HEK293T (cell line): ENCODE results near the gene ABHD12B.
A peak's percentile ranks its signal among the peaks of the same experiment; 100 is the strongest.

Source experiments
- CTCF ChIA-PET: fragments of 350-600 bp; formaldehyde crosslinking; extraction: SDS; loops from one replicate; lab custom pipeline; 2021; ENCODE audit warnings: antibody characterized with exemption, inconsistent platforms; lab: Yijun Ruan, JAX
- POLR2A ChIA-PET: fragments of 350-600 bp; formaldehyde crosslinking; extraction: SDS; loops from one replicate; lab custom pipeline; 2020; ENCODE audit warnings: antibody characterized with exemption, inconsistent platforms; lab: Yijun Ruan, JAX
- DNase-seq: peaks from one replicate; pipeline ENCODE4 v3.0.0; 2012; ENCODE audit warnings: mixed read lengths; ENCODE audit errors: extremely low spot score
- ARNT ChIP-seq: fragments of 450-650 bp; IDR thresholded peaks from 2 replicates; pipeline ENCODE4 v1.6.1; 2017; ENCODE audit warnings: mild to moderate bottlenecking
- BHLHE40 ChIP-seq: fragments of 450-650 bp; IDR thresholded peaks from 2 replicates; pipeline ENCODE4 v1.6.1; 2016; ENCODE audit warnings: mild to moderate bottlenecking, moderate library complexity, borderline replicate concordance
- CTBP1 ChIP-seq: fragments of 450-650 bp; IDR thresholded peaks from 2 replicates; pipeline ENCODE4 v1.6.1; 2016; ENCODE audit warnings: borderline replicate concordance
- ELF4 ChIP-seq: fragments of 450-650 bp; IDR thresholded peaks from 2 replicates; pipeline ENCODE4 v1.6.1; 2017; ENCODE audit warnings: antibody characterized with exemption
- FOXA1 ChIP-seq: fragments of 450-650 bp; IDR thresholded peaks from 2 replicates; pipeline ENCODE4 v1.6.1; 2016; ENCODE audit warnings: mild to moderate bottlenecking
- FOXK2 ChIP-seq: fragments of 450-650 bp; IDR thresholded peaks from 2 replicates; pipeline ENCODE4 v1.6.1; 2016; ENCODE audit warnings: mild to moderate bottlenecking
- FOXM1 ChIP-seq: fragments of 450-650 bp; IDR thresholded peaks from 2 replicates; pipeline ENCODE4 v1.6.1; 2017; ENCODE audit warnings: mild to moderate bottlenecking, borderline replicate concordance
- HDGF ChIP-seq: fragments of 450-650 bp; IDR thresholded peaks from 2 replicates; pipeline ENCODE4 v1.6.1; 2017; ENCODE audit warnings: antibody characterized with exemption, borderline replicate concordance
- L3MBTL2 ChIP-seq: fragments of 450-650 bp; conservative IDR thresholded peaks from 2 replicates; pipeline ENCODE4 v1.6.1; 2016; ENCODE audit warnings: mild to moderate bottlenecking
- LEF1 ChIP-seq: fragments of 450-650 bp; IDR thresholded peaks from 2 replicates; pipeline ENCODE4 v1.6.1; 2017; ENCODE audit warnings: mild to moderate bottlenecking, borderline replicate concordance
- NFRKB ChIP-seq: fragments of 450-650 bp; IDR thresholded peaks from 2 replicates; pipeline ENCODE4 v1.6.1; 2016; ENCODE audit warnings: mild to moderate bottlenecking, moderate library complexity
- PKNOX1 ChIP-seq: fragments of 450-650 bp; IDR thresholded peaks from 2 replicates; pipeline ENCODE4 v1.6.1; 2016
- SP1 ChIP-seq: fragments of 450-650 bp; IDR thresholded peaks from 2 replicates; pipeline ENCODE4 v1.6.1; 2017
- SUZ12 ChIP-seq: fragments of 450-650 bp; IDR thresholded peaks from 2 replicates; pipeline ENCODE4 v1.6.1; 2016; ENCODE audit warnings: mild to moderate bottlenecking
- TARDBP ChIP-seq: fragments of 450-650 bp; IDR thresholded peaks from 2 replicates; pipeline ENCODE4 v1.6.1; 2016
- ZNF384 ChIP-seq: fragments of 450-650 bp; IDR thresholded peaks from 2 replicates; pipeline ENCODE4 v1.6.1; 2016

ABHD12B gene

GRCh38 chr14:50853891-50854290 lies 18.0 kb upstream of the ABHD12B start:
- DNase-seq, result no peak
- POLR2A ChIA-PET, result interaction anchor here (1.5 kb wide), 1 partner anchor 22 kb away, joined by 5 read pairs; the partner anchor contains the start of gene NIN
- no peak for TF ChIP-seq LEF1
- TF ChIP-seq ARNT, result no peak
- no peak for TF ChIP-seq BHLHE40
- CTCF ChIA-PET, result no interaction called here

- ChIA-PET POLR2A (interaction anchor here (1.5 kb wide), 1 partner anchor 23 kb away, joined by 5 read pairs; the partner anchor contains the start of gene NIN), CTCF (no interaction called here)
- no peak for TF ChIP-seq ELF4
- TF ChIP-seq SUZ12, result no peak
- no peak for TF ChIP-seq NFRKB
- no peak for TF ChIP-seq L3MBTL2
- no peak for TF ChIP-seq FOXA1
- TF ChIP-seq LEF1, result no peak
- no peak for TF ChIP-seq CTBP1
- no peak for DNase-seq
These were observed 17.3 kb upstream of the ABHD12B start for GRCh38 chr14:50854521-50854920.

- POLR2A ChIA-PET, result interaction anchor here (2.0 kb wide), 1 partner anchor 25 kb away, joined by 8 read pairs; the partner anchor contains the start of gene NIN
- TF ChIP-seq ELF4, result no peak
- TF ChIP-seq ZNF384, result no peak
- no peak for TF ChIP-seq CTBP1
- TF ChIP-seq FOXK2, result no peak
- TF ChIP-seq LEF1, result no peak
- TF ChIP-seq SP1, result no peak
- no peak for TF ChIP-seq BHLHE40
- no peak for TF ChIP-seq TARDBP
- no peak for DNase-seq
- CTCF ChIA-PET, result no interaction called here
These were observed 16.3 kb upstream of the ABHD12B start for GRCh38 chr14:50855558-50855957.

GRCh38 chr14:50856660-50857059 lies 15.2 kb upstream of the ABHD12B start:
- ChIA-PET POLR2A (interaction anchor here (0.6 to 2.0 kb wide), 3 partner anchors 26 to 384 kb away, joined by 3 to 8 read pairs (median 3); partner anchors contain the start of gene NIN), CTCF (interaction anchor here (1.1 kb wide), 1 partner anchor 80 kb away, joined by 3 read pairs; no protein-coding TSS in a partner anchor)
- TF ChIP-seq ELF4 (no peak), ARNT (no peak), LEF1 (no peak), L3MBTL2 (no peak), FOXM1 (no peak), SUZ12 (no peak), FOXA1 (no peak), SP1 (no peak)
- no peak for DNase-seq

GRCh38 chr14:50859296-50859624 lies 12.6 kb upstream of the ABHD12B start:
- no peak for DNase-seq
- POLR2A ChIA-PET, result no interaction called here
- CTCF ChIA-PET, result interaction anchor here (0.7 to 2.5 kb wide), 3 partner anchors 12 to 85 kb away, joined by 3 to 32 read pairs (median 9); no protein-coding TSS in a partner anchor
- TF ChIP-seq FOXM1 (no peak), SUZ12 (no peak), TARDBP (no peak), SP1 (no peak), ZNF384 (no peak), FOXK2 (no peak), PKNOX1 (no peak), L3MBTL2 (no peak), NFRKB (no peak), HDGF (no peak), BHLHE40 (no peak), FOXA1 (no peak), CTBP1 (no peak), ELF4 (no peak), LEF1 (no peak), ARNT (no peak)

- CTCF ChIA-PET, result interaction anchor here (0.5 to 2.5 kb wide), 22 partner anchors 8 to 529 kb away, joined by 3 to 32 read pairs (median 4); partner anchors contain the start of gene ABHD12B
- TF ChIP-seq ELF4, result no peak
- TF ChIP-seq ZNF384, result no peak
- TF ChIP-seq FOXM1, result no peak
- TF ChIP-seq FOXK2, result no peak
- no peak for TF ChIP-seq SP1
- TF ChIP-seq HDGF, result no peak
- TF ChIP-seq SUZ12, result no peak
- no peak for TF ChIP-seq TARDBP
- no peak for TF ChIP-seq FOXA1
- DNase-seq, result peak; percentile 80
- POLR2A ChIA-PET, result interaction anchor here (0.8 to 1.3 kb wide), 3 partner anchors 29 to 85 kb away, joined by 3 to 9 read pairs (median 5); partner anchors contain the start of genes NIN and PYGL
These were observed 11.3 kb upstream of the ABHD12B start for GRCh38 chr14:50860478-50861086.

- ChIA-PET CTCF (interaction anchor here (0.6 kb wide), 1 partner anchor 227 kb away, joined by 7 read pairs; no protein-coding TSS in a partner anchor), POLR2A (interaction anchor here (0.6 kb wide), 1 partner anchor 36 kb away, joined by 3 read pairs; no protein-coding TSS in a partner anchor)
- DNase-seq, result no peak
- TF ChIP-seq FOXK2 (no peak), NFRKB (no peak), FOXA1 (no peak), PKNOX1 (no peak), L3MBTL2 (no peak), CTBP1 (no peak), BHLHE40 (no peak), ARNT (no peak), LEF1 (no peak), TARDBP (no peak), ZNF384 (no peak), FOXM1 (no peak)
These were observed 9.8 kb upstream of the ABHD12B start for GRCh38 chr14:50862036-50862570.
